SU-DHL-6 (cell line): Measurements from ENCODE around the gene PPIF.

Source experiments
- H2AFZ ChIP-seq: fragments of 200-600 bp; sonication (generic); 2 replicates; pipeline ENCODE4 v1.6.1; 2014; ENCODE audit warnings: low read depth, mild to moderate bottlenecking, moderate library complexity, mixed read lengths, antibody characterized with exemption, low read length; ENCODE audit not compliant: severe bottlenecking
- H3F3A ChIP-seq: fragments of 200-600 bp; shearing (Covaris generic); 2 replicates; pipeline ENCODE4 v1.6.0; 2016; ENCODE audit warnings: antibody characterized with exemption, mild to moderate bottlenecking; ENCODE audit not compliant: insufficient read depth
- H3K27ac ChIP-seq: fragments of 200-600 bp; sonication (generic); 2 replicates; pipeline ENCODE4 v1.5.1; 2016; ENCODE audit warnings: low read depth, mild to moderate bottlenecking, low read length, moderate library complexity, mixed read lengths
- H3K27me3 ChIP-seq: fragments of 200-600 bp; sonication (generic), shearing (Covaris generic); 2 replicates; pipeline ENCODE4 v1.6.0; 2014; ENCODE audit warnings: mild to moderate bottlenecking, low read length
- H3K36me3 ChIP-seq: fragments of 200-600 bp; sonication (generic); 2 replicates; pipeline ENCODE4 v1.6.1; 2014; ENCODE audit warnings: mild to moderate bottlenecking, low read length, mixed read lengths
- H3K4me2 ChIP-seq: fragments of 300-600, 200-600 bp; shearing (Covaris generic), sonication (generic); 2 replicates; pipeline ENCODE4 v1.6.0; 2014; ENCODE audit warnings: low read length, low read depth, mild to moderate bottlenecking; ENCODE audit not compliant: poor library complexity, severe bottlenecking
- H3K4me3 ChIP-seq: fragments of 200-600 bp; sonication (generic); 2 replicates; pipeline ENCODE4 v1.5.1; 2014; ENCODE audit warnings: antibody characterized with exemption, low read length, mild to moderate bottlenecking, mixed read lengths; ENCODE audit not compliant: insufficient read depth, poor library complexity, severe bottlenecking
- H3K79me2 ChIP-seq: fragments of 200-600 bp; sonication (generic); 2 replicates; pipeline ENCODE4 v1.6.1; 2014; ENCODE audit warnings: mild to moderate bottlenecking, low read length, moderate library complexity; ENCODE audit not compliant: insufficient read depth
- H3K9ac ChIP-seq: fragments of 200-600 bp; sonication (generic); 2 replicates; pipeline ENCODE4 v1.7.0; 2014; ENCODE audit warnings: mild to moderate bottlenecking, low read length
- H3K9me2 ChIP-seq: fragments of 200-600 bp; sonication (generic); replicated peaks from 2 replicates; pipeline ENCODE4 v1.6.1; 2014; ENCODE audit warnings: low read length; ENCODE audit not compliant: insufficient read depth
- H3K9me3 ChIP-seq: fragments of 200-600 bp; sonication (generic); 2 replicates; pipeline ENCODE4 v1.6.1; 2014; ENCODE audit warnings: low read length, mixed read lengths; ENCODE audit not compliant: insufficient read depth
- H4K20me1 ChIP-seq: fragments of 200-600 bp; sonication (generic); 2 replicates; pipeline ENCODE4 v1.6.1; 2014; ENCODE audit warnings: low read depth, mild to moderate bottlenecking, antibody characterized with exemption, low read length, moderate library complexity, mixed read lengths
- EZH2phosphoT487 ChIP-seq: fragments of 200-600 bp; sonication (generic), shearing (Covaris generic); conservative IDR thresholded peaks from 2 replicates; pipeline ENCODE4 v1.6.1; 2018; ENCODE audit warnings: mild to moderate bottlenecking, antibody characterized with exemption, low read length, moderate library complexity, mixed read lengths
- TF ChIP-seq, protein P1 (sequence below): fragments of 200-600 bp; sonication (generic); IDR thresholded peaks from one replicate; pipeline ENCODE4 v1.5.1; 2017; ENCODE audit warnings: antibody characterized with exemption, mild to moderate bottlenecking, low read length, moderate library complexity; ENCODE audit not compliant: insufficient read depth, poor library complexity, severe bottlenecking

The PPIF gene

DNA sequence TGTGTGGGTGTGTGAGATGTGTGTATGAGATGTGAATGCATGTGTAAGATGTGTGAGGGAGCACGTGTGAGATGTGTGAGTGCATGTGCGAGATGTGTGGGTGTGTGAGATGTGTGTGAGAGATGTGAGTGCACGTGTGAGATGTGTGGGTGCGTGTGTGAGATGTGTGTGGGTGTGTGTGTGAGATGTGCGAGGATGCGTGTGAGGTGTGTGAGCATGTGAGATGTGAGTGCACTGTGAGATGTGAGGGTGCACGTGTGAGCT, 31.0 kb downstream of the PPIF start:
- no peaks in the 10 kb centered on the region for H3K9me3 ChIP-seq
- H3K4me3 ChIP-seq = no peak overlapping the region
- no peaks in the 10 kb centered on the region for H3K79me2 ChIP-seq
- no peaks in the 10 kb centered on the region for H3F3A ChIP-seq
- H3K27me3 ChIP-seq = no peaks in the 10 kb centered on the region
- H3K9me2 ChIP-seq = no peaks in the 10 kb centered on the region
- H4K20me1 ChIP-seq = no peaks in the 10 kb centered on the region
- no peak overlapping the region for H3K4me2 ChIP-seq
- H3K36me3 ChIP-seq = no peaks in the 10 kb centered on the region
- no peak overlapping the region for H2AFZ ChIP-seq
- TF ChIP-seq, protein P1, sequence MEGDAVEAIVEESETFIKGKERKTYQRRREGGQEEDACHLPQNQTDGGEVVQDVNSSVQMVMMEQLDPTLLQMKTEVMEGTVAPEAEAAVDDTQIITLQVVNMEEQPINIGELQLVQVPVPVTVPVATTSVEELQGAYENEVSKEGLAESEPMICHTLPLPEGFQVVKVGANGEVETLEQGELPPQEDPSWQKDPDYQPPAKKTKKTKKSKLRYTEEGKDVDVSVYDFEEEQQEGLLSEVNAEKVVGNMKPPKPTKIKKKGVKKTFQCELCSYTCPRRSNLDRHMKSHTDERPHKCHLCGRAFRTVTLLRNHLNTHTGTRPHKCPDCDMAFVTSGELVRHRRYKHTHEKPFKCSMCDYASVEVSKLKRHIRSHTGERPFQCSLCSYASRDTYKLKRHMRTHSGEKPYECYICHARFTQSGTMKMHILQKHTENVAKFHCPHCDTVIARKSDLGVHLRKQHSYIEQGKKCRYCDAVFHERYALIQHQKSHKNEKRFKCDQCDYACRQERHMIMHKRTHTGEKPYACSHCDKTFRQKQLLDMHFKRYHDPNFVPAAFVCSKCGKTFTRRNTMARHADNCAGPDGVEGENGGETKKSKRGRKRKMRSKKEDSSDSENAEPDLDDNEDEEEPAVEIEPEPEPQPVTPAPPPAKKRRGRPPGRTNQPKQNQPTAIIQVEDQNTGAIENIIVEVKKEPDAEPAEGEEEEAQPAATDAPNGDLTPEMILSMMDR = no peak
- no peak for TF ChIP-seq EZH2phosphoT487
- no peak overlapping the region for H3K27ac ChIP-seq
- no peak overlapping the region for H3K9ac ChIP-seq

DNA sequence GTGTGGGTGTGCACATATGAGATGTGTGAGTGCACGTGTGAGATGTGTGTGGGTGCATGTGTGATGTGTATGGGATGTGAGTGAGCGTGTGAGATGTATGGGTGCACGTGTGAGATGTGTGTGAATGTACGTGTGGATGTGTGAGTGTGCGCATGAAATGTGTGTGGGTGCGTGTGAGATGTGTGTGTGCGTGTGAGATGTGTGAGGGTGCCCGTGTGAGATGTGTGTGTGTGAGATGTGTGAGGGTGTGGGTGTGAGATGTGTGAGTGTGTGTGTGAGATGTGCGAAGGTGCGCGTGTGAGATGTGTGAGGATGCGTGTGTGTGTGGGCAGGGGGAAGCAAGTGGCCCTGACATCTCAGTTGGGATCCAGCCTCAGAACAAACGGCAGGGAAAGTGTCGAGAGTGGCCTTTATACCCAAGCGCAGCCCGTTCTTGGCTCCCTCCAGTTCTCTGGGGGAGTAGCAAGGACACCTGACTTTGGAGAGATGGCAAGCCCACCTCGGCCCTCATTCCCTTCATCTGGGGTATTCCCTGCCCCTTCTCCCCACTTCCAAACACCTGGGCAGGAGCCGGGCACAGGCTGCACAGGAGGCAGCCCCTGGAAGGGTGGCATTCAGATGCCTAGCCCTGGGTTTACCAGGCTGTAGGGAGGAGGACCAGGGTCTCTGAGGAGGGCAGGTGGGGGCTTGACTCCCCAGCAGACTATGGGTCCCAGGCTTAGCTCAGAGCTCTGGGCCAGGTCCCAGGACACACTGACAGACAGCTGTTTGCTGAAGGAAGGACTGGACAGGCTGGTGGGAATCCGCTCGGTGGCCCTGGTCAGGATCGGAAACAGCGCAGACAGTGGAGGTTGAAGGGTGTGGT, 31.6 kb downstream of the PPIF start:
- Histone ChIP-seq H3K4me2 (no peak overlapping the region), H3K4me3 (no peak overlapping the region), H3K9me3 (no peaks in the 10 kb centered on the region), H3F3A (no peaks in the 10 kb centered on the region), H3K9me2 (no peaks in the 10 kb centered on the region), H3K27ac (no peak overlapping the region), H3K79me2 (no peaks in the 10 kb centered on the region), H2AFZ (no peak overlapping the region), H3K9ac (no peak overlapping the region), H3K36me3 (no peaks in the 10 kb centered on the region), H4K20me1 (no peaks in the 10 kb centered on the region), H3K27me3 (no peaks in the 10 kb centered on the region)
- TF ChIP-seq, protein P1 = no peak
- TF ChIP-seq EZH2phosphoT487 = no peak

DNA sequence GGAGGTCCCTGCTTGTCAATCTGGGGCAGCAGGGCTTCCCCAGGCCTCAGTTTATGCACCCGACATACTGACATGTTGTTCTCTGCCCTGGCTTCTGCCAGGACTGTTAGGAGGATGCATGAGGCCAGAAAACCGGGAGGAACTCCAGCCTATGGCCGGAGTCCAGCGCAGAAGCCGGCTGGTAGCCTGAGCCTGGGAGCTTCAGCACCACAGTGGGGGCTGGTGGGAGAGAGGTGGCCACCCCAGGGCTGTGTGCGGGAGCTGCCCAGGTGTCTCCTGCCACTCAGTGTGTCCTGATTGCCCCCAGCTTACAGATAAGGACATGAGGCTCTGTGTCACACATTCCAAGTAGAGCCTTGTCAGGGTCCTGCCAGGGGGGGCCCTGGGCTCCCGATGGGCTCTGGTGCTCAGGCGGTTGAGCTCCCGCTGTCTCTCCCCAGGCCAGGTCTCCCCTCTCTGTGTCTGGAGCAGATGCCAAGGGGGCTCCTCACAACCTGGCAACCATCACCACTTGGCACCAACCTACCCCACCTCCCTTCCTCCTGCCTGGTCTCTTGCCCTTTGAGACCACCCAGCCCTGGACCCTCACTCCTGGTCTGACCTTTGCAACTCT, 32.3 kb downstream of the PPIF start:
- Histone ChIP-seq H3K4me3 (no peak overlapping the region), H4K20me1 (no peaks in the 10 kb centered on the region), H3F3A (no peaks in the 10 kb centered on the region), H2AFZ (no peak overlapping the region), H3K27ac (no peak overlapping the region), H3K79me2 (no peaks in the 10 kb centered on the region), H3K9me2 (no peaks in the 10 kb centered on the region), H3K27me3 (no peaks in the 10 kb centered on the region), H3K36me3 (no peaks in the 10 kb centered on the region), H3K4me2 (no peak overlapping the region), H3K9ac (no peak overlapping the region), H3K9me3 (no peaks in the 10 kb centered on the region)
- TF ChIP-seq EZH2phosphoT487 = no peak

DNA sequence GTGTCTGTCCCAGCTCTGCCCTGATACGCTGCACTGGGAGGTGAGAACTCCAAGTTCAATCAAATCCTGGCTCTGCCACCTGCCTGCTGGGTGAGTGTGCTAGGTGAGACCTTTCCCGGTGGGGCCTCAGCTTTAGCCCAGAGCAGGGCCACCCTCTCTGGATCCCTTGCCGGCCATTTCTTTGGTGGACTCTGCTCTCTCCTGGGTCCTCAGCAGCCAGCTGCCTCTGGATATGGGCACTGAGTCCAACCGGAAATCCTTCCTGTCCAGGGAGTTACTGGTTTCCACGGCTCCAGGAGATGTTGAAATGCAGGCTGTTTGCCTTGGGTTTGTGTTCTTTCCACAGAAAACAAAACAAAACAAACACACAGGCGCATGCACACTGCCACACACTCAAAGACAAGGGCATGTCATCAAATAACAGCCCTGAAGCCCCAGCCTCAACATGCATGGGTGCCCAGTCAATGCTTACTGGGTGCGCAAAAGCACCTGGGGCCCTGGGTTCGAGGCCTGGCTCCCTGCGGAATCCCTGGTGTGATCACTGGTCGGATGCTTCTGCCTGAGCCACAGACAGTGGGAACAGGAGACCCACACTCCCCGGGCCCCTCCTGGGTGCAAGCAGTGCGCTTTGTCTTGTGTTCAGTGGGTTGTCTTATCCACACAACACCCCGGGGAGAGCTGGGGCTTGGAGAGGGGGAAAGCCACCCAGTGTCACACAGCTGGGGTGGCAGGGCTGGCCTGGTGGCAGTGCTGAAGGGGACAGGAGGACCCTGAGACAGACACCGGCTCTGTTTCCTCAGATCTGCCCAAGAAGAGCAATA, 33.1 kb downstream of the PPIF start:
- Histone ChIP-seq H3K4me2 (no peak overlapping the region), H3F3A (no peaks in the 10 kb centered on the region), H3K36me3 (no peaks in the 10 kb centered on the region), H2AFZ (no peak overlapping the region), H3K9me3 (no peaks in the 10 kb centered on the region), H4K20me1 (no peaks in the 10 kb centered on the region), H3K9ac (no peak overlapping the region), H3K9me2 (no peaks in the 10 kb centered on the region), H3K4me3 (no peak overlapping the region), H3K27me3 (no peaks in the 10 kb centered on the region), H3K27ac (no peak overlapping the region), H3K79me2 (no peaks in the 10 kb centered on the region)
- TF ChIP-seq, protein P1 = no peak
- TF ChIP-seq EZH2phosphoT487 = no peak
